IPS-11a (cell line): Measurements from ENCODE around the gene ELOF1.
"Not testable (repeated sequence)": the region's sequence is repeated elsewhere in the genome, so short reads cannot be mapped to it uniquely, and the experiment has no call there.

Experiments
- H3K4me3 ChIP-seq: one replicate; pipeline ENCODE4 v1.5.1; 2013; ENCODE audit warnings: low read depth, low read length, control low read depth

Gene ELOF1

DNA sequence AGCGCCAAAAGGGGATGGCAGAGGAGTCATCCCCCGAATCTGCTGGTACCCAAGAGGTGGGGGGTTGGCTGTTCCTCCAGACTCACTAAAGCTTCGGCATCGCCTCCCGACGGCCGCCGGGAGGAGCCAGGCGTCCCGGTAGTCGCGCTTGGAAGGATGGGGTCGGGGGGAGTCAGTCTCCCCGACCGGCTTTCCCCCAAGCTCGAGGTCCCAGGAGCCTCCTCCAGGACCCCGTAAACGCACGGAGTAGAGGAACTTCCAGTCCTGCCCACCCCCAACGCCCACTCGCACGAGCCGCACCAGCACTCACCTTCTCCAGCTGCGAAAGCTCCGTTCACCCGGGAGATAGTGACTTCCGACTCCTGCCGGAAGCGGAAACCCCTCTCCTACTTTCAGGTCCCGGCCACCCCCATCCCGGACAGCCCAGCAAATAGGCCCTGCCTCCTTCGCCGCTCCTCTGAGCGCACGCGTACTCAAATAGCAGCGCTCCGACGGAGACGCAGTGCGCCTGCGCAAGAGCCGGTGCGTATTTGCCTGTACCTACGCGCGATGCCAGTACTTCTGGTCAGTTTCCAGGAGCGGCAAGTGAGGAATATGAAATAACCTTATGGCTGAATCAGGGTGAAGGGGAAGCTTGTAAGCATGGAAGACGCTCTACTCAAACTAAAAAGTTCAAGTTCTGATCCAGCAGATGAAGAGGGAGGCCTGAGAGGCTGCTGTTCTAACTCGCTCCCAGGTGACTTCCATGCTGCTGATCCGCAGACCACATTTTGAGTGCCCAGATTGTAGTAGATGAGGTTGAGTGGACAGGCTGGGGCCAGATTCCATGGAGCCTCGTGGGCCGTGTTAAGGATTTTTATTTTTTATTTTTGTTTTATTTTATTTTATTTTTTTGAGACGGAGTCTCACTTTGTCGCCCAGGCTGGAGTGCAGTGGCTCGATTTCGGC lies at the start of gene ELOF1:
Gene ELOF1 (minus strand): TSS at position 350 of the 948 bp plus-strand sequence. CDS start 4,883 bp downstream, outside the sequence.
- H3K4me3 ChIP-seq: peak within 1 kb of the TSS; percentile 89

GRCh38 chr19:11606484-11606883 lies 47.5 kb upstream of the ELOF1 start:
- no peak overlapping the region for H3K4me3 ChIP-seq

GRCh38 chr19:11599704-11600103 lies 40.7 kb upstream of the ELOF1 start:
- H3K4me3 ChIP-seq: not testable (repeated sequence)

GRCh38 chr19:11598746-11599145 lies 39.7 kb upstream of the ELOF1 start:
- H3K4me3 ChIP-seq: no peak overlapping the region

GRCh38 chr19:11598103-11598483 lies 39.1 kb upstream of the ELOF1 start:
- peak overlapping the region; percentile 87 for H3K4me3 ChIP-seq

DNA sequence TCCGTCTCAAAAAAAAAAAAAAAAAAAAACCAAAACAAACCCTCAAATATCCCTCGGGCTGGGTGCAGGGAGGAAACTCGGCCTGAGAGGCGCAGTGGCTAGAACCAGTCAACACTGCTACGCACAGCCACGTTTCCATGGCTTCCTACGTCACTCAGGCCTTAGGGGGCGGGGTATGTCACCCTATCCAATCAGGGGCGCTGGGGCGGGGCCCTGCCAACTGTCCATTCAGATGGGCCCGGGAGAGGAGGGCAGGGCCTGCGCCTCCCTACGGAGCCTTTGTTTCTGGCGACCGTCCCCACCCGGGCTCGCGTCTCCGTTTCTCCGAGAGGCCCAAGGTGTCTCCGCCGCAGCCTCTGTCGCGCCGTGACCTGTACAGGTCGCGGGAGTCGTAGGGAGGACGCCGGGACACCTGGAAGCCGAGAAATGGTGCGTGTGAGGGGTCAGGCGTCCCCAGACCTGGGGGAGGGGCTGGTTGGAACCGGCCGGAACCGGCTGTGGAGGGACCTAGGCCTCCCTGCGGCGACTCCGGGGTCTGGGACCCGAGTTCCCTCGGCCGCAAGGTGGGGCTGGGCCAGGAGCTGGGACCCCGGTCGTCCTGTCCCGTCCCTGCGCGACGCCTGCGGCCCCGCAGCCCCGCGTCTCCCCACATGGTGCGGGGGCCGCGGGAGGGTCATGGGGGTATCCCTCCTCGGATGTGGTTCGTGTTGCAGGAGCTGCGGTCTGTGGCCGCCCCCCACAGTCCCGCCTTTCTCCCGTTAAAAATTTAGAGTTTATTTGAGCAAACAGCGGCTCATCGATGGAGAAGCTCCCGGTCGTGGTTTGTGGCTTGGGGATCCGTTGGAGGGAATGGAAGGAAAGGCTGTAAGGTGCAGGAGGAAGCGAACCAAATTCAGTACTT lies 38.4 kb upstream of the ELOF1 start, which contains the start of gene ZNF627:
Gene ZNF627 (plus strand): TSS at position 282 of the 901 bp plus-strand sequence. CDS start 145 bp downstream, at position 427.
- peak within 1 kb of the TSS; percentile 87 for H3K4me3 ChIP-seq

GRCh38 chr19:11596156-11596555 lies 37.1 kb upstream of the ELOF1 start:
- no peak overlapping the region for H3K4me3 ChIP-seq

GRCh38 chr19:11594084-11594483 lies 35.1 kb upstream of the ELOF1 start:
- no peak overlapping the region for H3K4me3 ChIP-seq

DNA sequence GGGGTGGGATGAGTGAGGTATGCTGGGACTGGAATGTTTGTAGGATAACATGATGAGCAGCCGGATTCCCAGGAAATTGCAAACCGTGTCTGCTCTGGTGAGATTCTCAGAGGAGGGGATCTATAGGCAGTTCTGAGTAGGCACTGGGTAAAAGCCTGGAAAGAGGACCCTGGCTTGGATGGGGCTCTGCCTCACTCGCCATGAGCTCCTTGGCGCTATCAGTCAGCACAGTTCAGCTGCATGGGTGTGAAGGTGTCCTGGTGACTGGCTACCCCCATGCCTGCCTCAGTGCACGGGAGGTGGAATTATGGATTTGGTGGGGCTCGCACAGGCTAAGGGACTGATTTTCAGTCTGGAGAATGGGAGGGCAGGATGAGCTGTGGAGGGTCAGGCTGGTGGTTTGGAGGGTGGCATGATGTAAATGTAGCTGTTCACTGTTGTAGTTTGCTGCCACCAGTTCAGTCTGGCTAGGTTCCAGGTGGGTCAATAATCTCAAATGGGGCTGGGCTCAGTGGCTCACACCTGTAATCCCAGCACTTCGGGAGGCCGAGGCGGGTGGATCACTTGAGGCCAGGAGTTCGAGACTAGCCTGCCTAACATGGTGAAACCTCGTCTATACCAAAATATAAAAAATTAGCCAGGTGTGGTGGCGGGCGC lies 29.1 kb upstream of the ELOF1 start:
- H3K4me3 ChIP-seq: no peak overlapping the region

DNA sequence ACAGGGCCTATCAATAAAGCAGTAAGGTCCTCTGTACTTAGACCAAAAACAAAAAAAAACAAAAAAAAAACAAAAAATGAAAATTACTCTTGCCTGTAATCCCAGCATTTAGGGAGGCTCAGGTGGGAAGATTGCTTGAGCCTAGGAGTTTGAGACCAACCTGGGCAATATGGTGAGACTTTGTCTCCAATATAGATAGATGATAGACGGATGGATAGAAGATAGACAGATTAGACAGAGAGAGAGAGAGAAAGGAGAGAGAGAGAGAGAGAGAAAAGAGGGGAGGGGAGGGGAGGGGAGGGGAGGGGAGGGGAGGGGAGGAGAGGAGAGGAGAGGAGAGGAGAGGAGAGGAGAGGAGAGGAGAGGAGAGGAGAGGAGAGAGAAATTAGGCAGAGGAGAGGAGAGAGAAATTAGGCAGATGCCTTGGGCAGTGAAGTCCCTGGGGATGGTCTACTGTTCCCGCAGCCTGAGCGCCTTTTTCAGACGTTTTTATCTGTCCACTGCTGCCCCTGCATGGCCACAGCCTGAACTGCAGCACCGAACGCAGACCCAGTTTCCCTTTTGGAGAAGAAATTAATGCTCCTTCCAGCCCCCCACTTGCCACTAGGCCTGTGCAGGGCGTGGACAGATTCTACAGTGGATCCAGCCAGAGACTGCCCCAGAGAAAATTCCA lies 28.4 kb upstream of the ELOF1 start:
- no peak overlapping the region for H3K4me3 ChIP-seq

- no peak overlapping the region for H3K4me3 ChIP-seq
Observed at GRCh38 chr19:11586331-11586730, 27.3 kb upstream of the ELOF1 start.

GRCh38 chr19:11581740-11582139 lies 22.7 kb upstream of the ELOF1 start:
- no peak overlapping the region for H3K4me3 ChIP-seq

DNA sequence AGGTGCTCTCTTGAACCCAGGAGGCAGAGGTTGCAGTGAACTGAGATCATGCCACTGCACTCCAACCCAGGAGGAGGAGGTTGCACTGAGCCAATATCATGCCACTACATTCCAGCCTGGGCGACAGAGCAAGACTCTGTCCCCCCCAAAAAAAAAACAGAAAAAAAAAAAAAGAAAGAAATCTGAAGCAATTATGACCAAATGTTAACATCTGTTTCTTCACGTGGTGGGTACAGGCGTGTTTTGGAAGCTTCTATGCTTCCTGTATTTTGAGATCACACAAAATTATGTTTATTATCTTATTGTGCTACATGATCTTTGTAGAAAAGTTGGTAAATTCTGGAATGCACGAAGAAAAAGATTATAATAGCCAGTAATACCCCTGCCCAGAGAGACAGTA lies 21.1 kb upstream of the ELOF1 start:
- no peak overlapping the region for H3K4me3 ChIP-seq

- H3K4me3 ChIP-seq: peak overlapping the region; percentile 20
Observed at GRCh38 chr19:11578258-11579142, 19.5 kb upstream of the ELOF1 start.

GRCh38 chr19:11577451-11578257 lies 18.6 kb upstream of the ELOF1 start, which contains the start of gene ACP5:
ACP5 (minus strand) TSS chr19:11577645; CDS start chr19:11577317, 328 bp downstream.
- H3K4me3 ChIP-seq: peak within 1 kb of the TSS; percentile 20

DNA sequence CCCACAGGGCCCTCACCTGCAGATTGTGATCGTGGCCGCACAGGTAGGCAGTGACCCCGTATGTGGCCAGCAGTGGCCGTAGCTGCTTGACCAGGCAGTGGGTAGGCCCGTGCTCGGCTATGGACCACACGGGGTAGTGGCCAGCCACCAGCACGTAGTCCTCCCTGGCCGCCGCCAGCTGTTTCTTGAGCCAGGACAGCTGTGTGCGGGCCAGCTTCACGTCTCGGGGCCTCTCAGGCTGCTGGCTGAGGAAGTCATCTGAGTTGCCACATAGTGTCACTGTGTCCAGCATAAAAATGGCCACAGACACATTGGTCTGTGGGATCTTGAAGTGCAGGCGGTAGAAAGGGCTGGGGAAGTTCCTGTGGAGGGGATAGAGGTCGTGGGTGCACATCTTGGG lies 17.2 kb upstream of the ELOF1 start:
- H3K4me3 ChIP-seq: no peak overlapping the region

- H3K4me3 ChIP-seq: no peak overlapping the region
Observed at GRCh38 chr19:11574689-11575088, 15.7 kb upstream of the ELOF1 start.

DNA sequence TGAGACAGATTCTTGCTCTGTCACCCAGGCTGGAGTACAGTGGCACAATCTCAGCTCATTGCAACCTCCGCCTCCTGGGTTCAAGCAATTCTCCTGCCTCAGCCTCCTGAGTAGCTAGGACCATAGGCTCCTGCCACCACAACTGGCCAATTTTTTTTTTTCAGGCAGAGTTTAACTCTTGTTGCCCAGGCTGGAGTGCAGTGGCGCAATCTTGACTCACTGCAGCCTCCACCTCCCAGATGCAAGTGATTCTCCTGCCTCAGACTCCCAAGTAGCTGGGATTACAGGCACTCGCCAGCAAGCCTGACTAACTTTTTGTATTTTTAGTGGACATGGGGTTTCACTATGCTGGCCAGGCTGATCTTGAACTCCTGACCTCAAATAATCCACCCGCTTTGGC lies 14.7 kb upstream of the ELOF1 start:
- H3K4me3 ChIP-seq: not testable (repeated sequence)
